Heart left ventricle (tissue), 16 donors: ENCODE data around the gene SRPX. TPM values are rescaled to one million over a fixed set of nuclear protein-coding genes. Genes with fewer than 3 reads are reported as not detected.

Experiments used
- ATAC-seq, 4 donors: fragments of 200-7000 bp; cut with Tn5 transposase; one replicate each; pipeline ENCODE4 v1.9.1; 2020 to 2022; ENCODE audit warnings: moderate library complexity in 4 of 4, mild to moderate bottlenecking in 3 of 4, moderate number of reproducible peaks in 1 of 4
- DNase-seq, 5 donors: peaks; one replicate each; pipeline ENCODE4 v3.0.0-alpha.2; 2020
- H3K27ac ChIP-seq, 12 donors: fragments of 200-600 bp; sonication (generic) in 4 of 12; one replicate each; pipeline versions ENCODE4 v1.5.0 to v1.8.0; 2016 to 2022; ENCODE audit warnings: mild to moderate bottlenecking in 2 of 12
- H3K27me3 ChIP-seq, 9 donors: fragments of 200-600 bp; sonication (generic) in 2 of 9; one replicate each; pipeline versions ENCODE4 v1.5.1 to v1.8.0; 2016 to 2022; ENCODE audit warnings: mild to moderate bottlenecking in 3 of 9
- H3K36me3 ChIP-seq, 9 donors: fragments of 200-600 bp; sonication (generic) in 2 of 9; one replicate each; pipeline versions ENCODE4 v1.5.0 to v1.8.0; 2018 to 2022; ENCODE audit warnings: mild to moderate bottlenecking in 2 of 9
- H3K4me1 ChIP-seq, 12 donors: fragments of 200-600 bp; sonication (generic) in 4 of 12; one replicate each; pipeline versions ENCODE4 v1.5.0 to v1.8.0; 2016 to 2022; ENCODE audit warnings: mild to moderate bottlenecking in 3 of 12
- H3K4me3 ChIP-seq, 12 donors: fragments of 200-600 bp; sonication (generic) in 4 of 12; one replicate each; pipeline versions ENCODE4 v1.5.0 to v1.8.0; 2017 to 2022; ENCODE audit warnings: mild to moderate bottlenecking in 9 of 12, moderate library complexity in 4 of 12
- H3K9me3 ChIP-seq, 12 donors: fragments of 200-600 bp; sonication (generic) in 4 of 12; one replicate each; pipeline versions ENCODE4 v1.5.0 to v1.8.0; 2016 to 2022; ENCODE audit warnings: mild to moderate bottlenecking in 1 of 12
- CTCF ChIP-seq, 12 donors: fragments of 200-600 bp; sonication (generic) in 4 of 12; IDR thresholded peaks; one replicate each; pipeline versions ENCODE4 v1.5.0 to v1.8.0; 2018 to 2022; ENCODE audit warnings: antibody characterized with exemption in 12 of 12, mild to moderate bottlenecking in 5 of 12
- POLR2A ChIP-seq, 2 donors: fragments of 450-650 bp; IDR thresholded peaks; one replicate each; pipeline ENCODE4 v1.6.1; 2017; ENCODE audit warnings: antibody characterized with exemption in 2 of 2, mild to moderate bottlenecking in 2 of 2, moderate library complexity in 2 of 2
- WGBS, 4 donors: extraction: QIAGEN DNeasy Blood & Tissue Kit in 2 of 4; methylation state at CpG; one replicate each; pipeline versions ENCODE4 v1.1.5 to v1.1.7; 2013 to 2018; 5-methylcytosine and 5-hydroxymethylcytosine counted together
- intact Hi-C, 10 donors: fragments of 100-400 bp; cut with DNase I; formaldehyde crosslinking; loops; one replicate each; pipeline versions ENCODE4 v1.11.1 to v1.14.2; 2022
- polyA plus RNA-seq, 2 donors: library from polyadenylated mRNA; stranded (reverse); fragments of 200-250 nt; gene quantifications; one replicate each; pipeline ENCODE4 v1.2.3, GENCODE V29; 2013
- total RNA-seq, 9 donors: library from RNA; depleted of rRNA in 2 of 9; stranded (reverse); fragments of >200 nt in 2 of 9; fragmentation: NEBNext Ultra II Directional in 3 of 9; extraction: Animal tissue kit (Norgen Biotek cat#: 25700) in 3 of 9; gene quantifications; one replicate each; pipeline versions ENCODE4 v1.1.0 to v1.2.4, GENCODE V29; 2016 to 2023
- donor health status: ischemic (EF 13 %, LVEDD 7.1; RV severe dilation, severe dysfunction).
- donor health status: healthy with polysubstance abuse.
- donor health status: DM: no; HTN: yes; CAD: no.
- donor health status: DM: no; HTN: no; CAD: no.
- donor health status: ischemic (EF 25% LVEDD 6.9; RV normal size, moderate dysfunction).
- donor health status: ischemic (EF 25% LVEDD 5.7; RV mildly dilated, moderate dysfunction).
- donor health status: healthy.
- donor health status: DM: yes; HTN: yes; CAD: no.
- donor health status: ischemic (EF 35%, LVEDD 5.7; RV mildly dilated, moderate dysfunction).
- donor health status: nonischemic (EF 11% LVEDD 7.7; RV severe dilation, severe dysfunction).
- donor health status: DM: yes; HTN: yes; CAD: no.
- donor health status: PGD.
- donor health status: ischemic (EF 29% LVEDD 5.4; RV normal size, mild dysfunction).
- donor health status: nonischemic (EF 23%, LVEDD 6.1; RV moderate dilation, normal function).

Gene SRPX
- total and polyA plus RNA-seq, 11 donors, result 38.2 to 137 (median 53.8) TPM

- DNase-seq (no peak), ATAC-seq (no peak)
- peaks cover 0 to 46% (median 0%) of the 10 kb centered on the region in 9 donors for H3K27me3 ChIP-seq
- H3K4me3 ChIP-seq, result no peak overlapping the region
- no peaks in the 10 kb centered on the region for H3K36me3 ChIP-seq
- intact Hi-C loops, result no loop called here
- H3K27ac ChIP-seq, result no peak overlapping the region
- no peaks in the 10 kb centered on the region for H3K9me3 ChIP-seq
- TF ChIP-seq CTCF (IDR thresholded peaks at IDR 0.05) (no peak), POLR2A (IDR thresholded peaks at IDR 0.05) (no peak)
- H3K4me1 ChIP-seq, result peaks cover 0 to 12% (median 0%) of the 10 kb centered on the region in 12 donors
- WGBS, 4 donors, result 61 to 71% (median 63%) methylated on average over 5 of the region's 5 CpGs
These were observed 4.0 kb downstream of the SRPX start for GRCh38 chrX:38216642-38217041.

GRCh38 chrX:38214551-38215531 is 5.8 kb downstream of the SRPX start:
- peaks cover 0 to 21% (median 2%) of the 10 kb centered on the region in 12 donors for H3K4me1 ChIP-seq
- H3K27me3 ChIP-seq, result peaks cover 0 to 32% (median 0%) of the 10 kb centered on the region in 9 donors
- intact Hi-C loops, result no loop called here
- no peak overlapping the region for H3K4me3 ChIP-seq
- H3K27ac ChIP-seq, result peak overlapping the region in 2 of 12 donors; percentile 25 to 43
- no peaks in the 10 kb centered on the region for H3K36me3 ChIP-seq
- ATAC-seq (peak in 3 of 4 donors; percentile 41 to 66 (median 55)), DNase-seq (no peak)
- WGBS, 4 donors, result 57 to 77% (median 68%) methylated on average over 7 to 11 of the region's 11 CpGs
- H3K9me3 ChIP-seq, result no peaks in the 10 kb centered on the region
- TF ChIP-seq POLR2A (IDR thresholded peaks at IDR 0.05) (no peak), CTCF (IDR thresholded peaks at IDR 0.05) (no peak)

- WGBS, 4 donors, result 73 to 89% (median 87%) methylated on average over 1 of the region's 1 CpG
- DNase-seq, result no peak
- Histone ChIP-seq H3K4me3 (no peak overlapping the region), H3K27me3 (peaks cover 0 to 31% (median 0%) of the 10 kb centered on the region in 9 donors), H3K27ac (peak overlapping the region in 1 of 12 donors; percentile 43), H3K4me1 (peaks cover 0 to 21% (median 2%) of the 10 kb centered on the region in 12 donors), H3K9me3 (no peaks in the 10 kb centered on the region), H3K36me3 (no peaks in the 10 kb centered on the region)
- intact Hi-C loops, result no loop called here
- TF ChIP-seq CTCF (IDR thresholded peaks at IDR 0.05) (no peak), POLR2A (IDR thresholded peaks at IDR 0.05) (no peak)
- ATAC-seq, result no peak
These were observed 6.6 kb downstream of the SRPX start for GRCh38 chrX:38214044-38214443.

- no peaks in the 10 kb centered on the region for H3K9me3 ChIP-seq
- 39 to 47% (median 43%) methylated on average over 4 of the region's 4 CpGs for WGBS, 4 donors
- ATAC-seq (peak in 1 of 4 donors; percentile 34), DNase-seq (no peak)
- H3K4me3 ChIP-seq, result no peak overlapping the region
- TF ChIP-seq CTCF (IDR thresholded peaks at IDR 0.05), result no peak
- no peak for TF ChIP-seq POLR2A (IDR thresholded peaks at IDR 0.05)
- H3K4me1 ChIP-seq, result peaks cover 0 to 21% (median 2%) of the 10 kb centered on the region in 12 donors
- no peaks in the 10 kb centered on the region for H3K36me3 ChIP-seq
- peaks cover 0 to 13% (median 0%) of the 10 kb centered on the region in 9 donors for H3K27me3 ChIP-seq
- intact Hi-C loops, result no loop called here
- no peak overlapping the region for H3K27ac ChIP-seq
These were observed 8.6 kb downstream of the SRPX start for GRCh38 chrX:38211891-38212635.
